Neural cell (in vitro differentiated cells): ENCODE measurements around the gene GPR141. TPM values are rescaled to one million over a fixed set of nuclear protein-coding genes. Genes with fewer than 3 reads are reported as not detected.

Source experiments
- H2AFZ ChIP-seq: fragments of 200-600, 300-800 bp; sonication (generic), shearing (Covaris generic); 2 replicates; pipeline ENCODE4 v1.6.0; 2014; ENCODE audit warnings: low read depth, mild to moderate bottlenecking, antibody characterized with exemption, low read length, moderate library complexity
- H3F3A ChIP-seq: fragments of 200-600 bp; shearing (Covaris generic); 2 replicates; pipeline ENCODE4 v1.6.1; 2016; ENCODE audit warnings: mild to moderate bottlenecking, moderate library complexity, mixed read lengths, antibody characterized with exemption, low read length; ENCODE audit not compliant: insufficient read depth, poor library complexity, severe bottlenecking
- H3K27ac ChIP-seq: fragments of 200-600, 300-800 bp; sonication (generic), shearing (Covaris generic); 2 replicates; pipeline ENCODE4 v1.5.1; 2014; ENCODE audit warnings: mild to moderate bottlenecking, low read length, moderate library complexity
- H3K27me3 ChIP-seq: fragments of 300-800, 200-600 bp; sonication (generic), shearing (Covaris generic); 2 replicates; pipeline ENCODE4 v1.6.0; 2014; ENCODE audit warnings: mild to moderate bottlenecking, low read depth, low read length, moderate library complexity; ENCODE audit not compliant: insufficient read depth
- H3K36me3 ChIP-seq: fragments of 300-800, 200-600 bp; sonication (generic), shearing (Covaris generic); 2 replicates; pipeline ENCODE4 v1.5.1; 2014; ENCODE audit warnings: mild to moderate bottlenecking, antibody characterized with exemption, low read length, moderate library complexity; ENCODE audit not compliant: insufficient read depth
- H3K4me2 ChIP-seq: fragments of 300-800, 200-600 bp; sonication (generic), shearing (Covaris generic); 2 replicates; pipeline ENCODE4 v1.6.0; 2014; ENCODE audit warnings: mild to moderate bottlenecking, low read length
- H3K4me3 ChIP-seq: fragments of 300-800, 200-600 bp; sonication (generic), shearing (Covaris generic); 2 replicates; pipeline ENCODE4 v1.5.1; 2014; ENCODE audit warnings: mild to moderate bottlenecking, low read length, moderate library complexity
- H3K79me2 ChIP-seq: fragments of 200-600 bp; shearing (Covaris generic); replicated peaks from 2 replicates; pipeline ENCODE4 v1.6.0; 2014; ENCODE audit warnings: mild to moderate bottlenecking, low read length, moderate library complexity; ENCODE audit not compliant: insufficient read depth
- H3K9ac ChIP-seq: fragments of 300-800, 200-600 bp; sonication (generic), shearing (Covaris generic); 2 replicates; pipeline ENCODE4 v1.6.1; 2016; ENCODE audit warnings: mild to moderate bottlenecking, low read length, mixed read lengths
- H3K9me2 ChIP-seq: fragments of 200-600 bp; shearing (Covaris generic); 2 replicates; pipeline ENCODE4 v1.6.1; 2016; ENCODE audit warnings: mild to moderate bottlenecking, low read length, mixed read lengths; ENCODE audit not compliant: insufficient read depth
- H3K9me3 ChIP-seq: fragments of 200-600, 300-800 bp; sonication (generic), shearing (Covaris generic); 2 replicates; pipeline ENCODE4 v1.6.1; 2016; ENCODE audit warnings: mild to moderate bottlenecking, mixed run types, low read length, moderate library complexity, mixed read lengths
- H4K20me1 ChIP-seq: fragments of 200-600 bp; shearing (Covaris generic); 2 replicates; pipeline ENCODE4 v1.6.1; 2016; ENCODE audit warnings: mild to moderate bottlenecking, mixed run types; ENCODE audit not compliant: insufficient read depth
- EP300 ChIP-seq: fragments of 450-650 bp; conservative IDR thresholded peaks from 2 replicates; pipeline ENCODE4 v1.6.1; 2014; ENCODE audit warnings: antibody characterized with exemption, mild to moderate bottlenecking, moderate library complexity; ENCODE audit not compliant: poor library complexity, severe bottlenecking
- EZH2 ChIP-seq: fragments of 200-600, 300-800 bp; shearing (Covaris generic), sonication (generic); IDR thresholded peaks from 2 replicates; pipeline ENCODE4 v1.6.1; 2014; ENCODE audit warnings: antibody characterized with exemption, low read length, borderline replicate concordance, mild to moderate bottlenecking; ENCODE audit not compliant: insufficient read depth, poor library complexity, severe bottlenecking
- MXI1 ChIP-seq: fragments of 450-650 bp; conservative IDR thresholded peaks from 2 replicates; pipeline ENCODE4 v1.6.1; 2014; ENCODE audit warnings: antibody characterized with exemption, mild to moderate bottlenecking; ENCODE audit not compliant: poor library complexity, severe bottlenecking
- RAD21 ChIP-seq: fragments of 450-650 bp; conservative IDR thresholded peaks from 2 replicates; pipeline ENCODE4 v1.6.1; 2014; ENCODE audit warnings: antibody characterized with exemption, mild to moderate bottlenecking, moderate library complexity
- SMC3 ChIP-seq: fragments of 450-650 bp; conservative IDR thresholded peaks from 2 replicates; pipeline ENCODE4 v1.6.1; 2014; ENCODE audit warnings: antibody characterized with exemption, mild to moderate bottlenecking, moderate library complexity; ENCODE audit not compliant: poor library complexity
- TAF1 ChIP-seq: IDR thresholded peaks from 2 replicates; pipeline ENCODE4 v1.6.1; 2012; ENCODE audit warnings: low read depth
- polyA plus RNA-seq: library from polyadenylated mRNA; depleted of rRNA; stranded (reverse); fragments of >200 nt; gene quantifications from 2 replicates; pipeline ENCODE4 v1.2.3, GENCODE V29; 2014
- TF ChIP-seq, protein P1 (sequence below): IDR thresholded peaks from 2 replicates; pipeline ENCODE4 v1.6.1; 2012; ENCODE audit warnings: borderline replicate concordance

GPR141 gene
- polyA plus RNA-seq, 1 donor from 2014 or later = not detected

DNA sequence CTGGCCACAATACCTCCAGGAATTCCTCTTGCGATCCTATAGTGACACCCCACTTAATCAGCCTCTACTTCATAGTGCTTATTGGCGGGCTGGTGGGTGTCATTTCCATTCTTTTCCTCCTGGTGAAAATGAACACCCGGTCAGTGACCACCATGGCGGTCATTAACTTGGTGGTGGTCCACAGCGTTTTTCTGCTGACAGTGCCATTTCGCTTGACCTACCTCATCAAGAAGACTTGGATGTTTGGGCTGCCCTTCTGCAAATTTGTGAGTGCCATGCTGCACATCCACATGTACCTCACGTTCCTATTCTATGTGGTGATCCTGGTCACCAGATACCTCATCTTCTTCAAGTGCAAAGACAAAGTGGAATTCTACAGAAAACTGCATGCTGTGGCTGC is 56.8 kb downstream of the GPR141 start:
- Histone ChIP-seq H4K20me1 (no peaks in the 10 kb centered on the region), H3K4me2 (no peak overlapping the region), H3K36me3 (no peaks in the 10 kb centered on the region), H3K9me3 (no peaks in the 10 kb centered on the region), H3K27ac (no peak overlapping the region), H3K9me2 (no peaks in the 10 kb centered on the region), H3K9ac (no peak overlapping the region), H3K4me3 (no peak overlapping the region), H3F3A (no peaks in the 10 kb centered on the region), H3K27me3 (no peaks in the 10 kb centered on the region), H2AFZ (no peak overlapping the region), H3K79me2 (no peaks in the 10 kb centered on the region)
- TF ChIP-seq, protein P1, sequence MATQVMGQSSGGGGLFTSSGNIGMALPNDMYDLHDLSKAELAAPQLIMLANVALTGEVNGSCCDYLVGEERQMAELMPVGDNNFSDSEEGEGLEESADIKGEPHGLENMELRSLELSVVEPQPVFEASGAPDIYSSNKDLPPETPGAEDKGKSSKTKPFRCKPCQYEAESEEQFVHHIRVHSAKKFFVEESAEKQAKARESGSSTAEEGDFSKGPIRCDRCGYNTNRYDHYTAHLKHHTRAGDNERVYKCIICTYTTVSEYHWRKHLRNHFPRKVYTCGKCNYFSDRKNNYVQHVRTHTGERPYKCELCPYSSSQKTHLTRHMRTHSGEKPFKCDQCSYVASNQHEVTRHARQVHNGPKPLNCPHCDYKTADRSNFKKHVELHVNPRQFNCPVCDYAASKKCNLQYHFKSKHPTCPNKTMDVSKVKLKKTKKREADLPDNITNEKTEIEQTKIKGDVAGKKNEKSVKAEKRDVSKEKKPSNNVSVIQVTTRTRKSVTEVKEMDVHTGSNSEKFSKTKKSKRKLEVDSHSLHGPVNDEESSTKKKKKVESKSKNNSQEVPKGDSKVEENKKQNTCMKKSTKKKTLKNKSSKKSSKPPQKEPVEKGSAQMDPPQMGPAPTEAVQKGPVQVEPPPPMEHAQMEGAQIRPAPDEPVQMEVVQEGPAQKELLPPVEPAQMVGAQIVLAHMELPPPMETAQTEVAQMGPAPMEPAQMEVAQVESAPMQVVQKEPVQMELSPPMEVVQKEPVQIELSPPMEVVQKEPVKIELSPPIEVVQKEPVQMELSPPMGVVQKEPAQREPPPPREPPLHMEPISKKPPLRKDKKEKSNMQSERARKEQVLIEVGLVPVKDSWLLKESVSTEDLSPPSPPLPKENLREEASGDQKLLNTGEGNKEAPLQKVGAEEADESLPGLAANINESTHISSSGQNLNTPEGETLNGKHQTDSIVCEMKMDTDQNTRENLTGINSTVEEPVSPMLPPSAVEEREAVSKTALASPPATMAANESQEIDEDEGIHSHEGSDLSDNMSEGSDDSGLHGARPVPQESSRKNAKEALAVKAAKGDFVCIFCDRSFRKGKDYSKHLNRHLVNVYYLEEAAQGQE = no peak
- TF ChIP-seq TAF1 (no peak), MXI1 (no peak)

DNA sequence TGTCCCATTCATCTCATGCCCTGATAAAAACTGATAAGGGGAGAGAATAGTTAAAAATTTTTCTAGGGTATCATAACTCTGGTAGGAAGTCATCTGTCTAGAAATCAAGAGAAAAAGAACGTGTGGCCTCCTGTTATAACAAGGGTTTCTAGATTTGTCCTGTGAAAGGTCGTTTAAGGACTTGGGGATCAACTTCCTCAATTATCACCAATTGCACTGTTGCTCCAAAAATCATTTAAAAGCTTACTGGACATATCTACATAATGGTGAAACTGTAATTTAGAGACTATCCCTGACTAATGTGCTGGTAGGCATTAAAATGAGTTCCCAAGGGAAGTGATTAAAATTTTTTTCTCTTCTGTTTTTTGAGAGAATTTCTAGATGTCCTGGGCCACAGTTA is 58.2 kb downstream of the GPR141 start:
- Histone ChIP-seq H3K9ac (no peak overlapping the region), H3K9me3 (no peaks in the 10 kb centered on the region), H3K27me3 (no peaks in the 10 kb centered on the region), H3K9me2 (no peaks in the 10 kb centered on the region), H3K27ac (no peak overlapping the region), H3K4me2 (no peak overlapping the region), H2AFZ (no peak overlapping the region), H3F3A (no peaks in the 10 kb centered on the region), H4K20me1 (no peaks in the 10 kb centered on the region), H3K79me2 (no peaks in the 10 kb centered on the region), H3K4me3 (no peak overlapping the region), H3K36me3 (no peaks in the 10 kb centered on the region)
- TF ChIP-seq MXI1 = no peak
- TF ChIP-seq TAF1 = no peak
- no peak for TF ChIP-seq EP300
- TF ChIP-seq, protein P1 = no peak

DNA sequence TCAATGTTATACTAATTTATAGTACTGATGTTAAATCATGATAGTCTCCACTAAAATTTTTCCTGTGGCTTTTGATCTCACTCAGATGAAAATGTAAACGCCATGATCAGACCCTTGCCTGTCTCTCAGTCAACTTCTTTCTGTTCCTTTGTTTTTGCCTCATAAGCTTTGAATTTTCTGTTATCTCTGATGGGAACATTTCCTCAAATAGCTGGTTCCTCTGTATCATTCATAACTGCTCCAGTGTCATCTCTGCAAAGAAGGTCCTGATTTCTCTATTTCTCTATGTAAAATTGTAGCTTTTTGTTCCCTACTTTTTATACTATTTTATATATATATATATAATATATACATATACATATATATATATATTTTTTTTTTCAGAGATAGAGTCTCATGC is 67.5 kb downstream of the GPR141 start:
- Histone ChIP-seq H3K9me3 (no peaks in the 10 kb centered on the region), H3K4me2 (no peak overlapping the region), H3F3A (no peaks in the 10 kb centered on the region), H3K27ac (no peak overlapping the region), H3K36me3 (no peaks in the 10 kb centered on the region), H3K9me2 (no peaks in the 10 kb centered on the region), H3K79me2 (no peaks in the 10 kb centered on the region), H2AFZ (no peak overlapping the region), H3K9ac (no peak overlapping the region), H3K4me3 (no peak overlapping the region), H4K20me1 (no peaks in the 10 kb centered on the region), H3K27me3 (no peaks in the 10 kb centered on the region)
- TF ChIP-seq TAF1 (no peak), RAD21 (no peak), EZH2 (no peak), EP300 (no peak), SMC3 (no peak)
- TF ChIP-seq, protein P1 = no peak
